DND-41 (cell line): ENCODE measurements around the gene RPS27.
"Not testable (repeated sequence)": the region's sequence is repeated elsewhere in the genome, so short reads cannot be mapped to it uniquely, and the experiment has no call there.

Experiments
- EZH2 ChIP-seq: IDR thresholded peaks from 3 replicates; pipeline ENCODE4 v1.6.1; 2012; ENCODE audit warnings: borderline replicate concordance, low read depth, mild to moderate bottlenecking, moderate library complexity, low read length, inconsistent platforms; ENCODE audit not compliant: severe bottlenecking
- TF ChIP-seq, protein P1 (sequence below): IDR thresholded peaks from 2 replicates; pipeline ENCODE4 v1.5.1; 2012; ENCODE audit warnings: borderline replicate concordance, low read length, moderate library complexity, mild to moderate bottlenecking; ENCODE audit not compliant: poor library complexity, severe bottlenecking; ENCODE audit errors: extremely low read depth

DNA sequence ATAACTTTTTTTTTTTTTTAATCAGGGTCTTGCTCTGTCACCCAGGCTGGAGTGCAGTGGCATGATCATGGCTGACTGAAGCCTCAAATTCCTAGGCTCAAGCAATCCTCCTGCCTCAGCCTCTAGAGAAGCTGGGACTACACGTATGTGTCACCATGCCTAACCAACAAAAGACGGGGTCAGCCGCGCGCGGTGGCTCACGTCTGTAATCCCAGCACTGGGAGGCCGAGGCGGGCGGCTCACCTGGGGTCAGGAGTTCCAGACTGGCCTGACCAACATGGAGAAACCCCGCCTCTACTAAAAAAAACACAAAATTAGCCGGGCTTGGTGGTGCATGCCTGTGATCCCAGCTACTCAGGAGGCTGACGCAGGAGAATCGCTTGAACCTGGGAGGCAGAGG, 22.0 kb downstream of the RPS27 start:
- TF ChIP-seq, protein P1, sequence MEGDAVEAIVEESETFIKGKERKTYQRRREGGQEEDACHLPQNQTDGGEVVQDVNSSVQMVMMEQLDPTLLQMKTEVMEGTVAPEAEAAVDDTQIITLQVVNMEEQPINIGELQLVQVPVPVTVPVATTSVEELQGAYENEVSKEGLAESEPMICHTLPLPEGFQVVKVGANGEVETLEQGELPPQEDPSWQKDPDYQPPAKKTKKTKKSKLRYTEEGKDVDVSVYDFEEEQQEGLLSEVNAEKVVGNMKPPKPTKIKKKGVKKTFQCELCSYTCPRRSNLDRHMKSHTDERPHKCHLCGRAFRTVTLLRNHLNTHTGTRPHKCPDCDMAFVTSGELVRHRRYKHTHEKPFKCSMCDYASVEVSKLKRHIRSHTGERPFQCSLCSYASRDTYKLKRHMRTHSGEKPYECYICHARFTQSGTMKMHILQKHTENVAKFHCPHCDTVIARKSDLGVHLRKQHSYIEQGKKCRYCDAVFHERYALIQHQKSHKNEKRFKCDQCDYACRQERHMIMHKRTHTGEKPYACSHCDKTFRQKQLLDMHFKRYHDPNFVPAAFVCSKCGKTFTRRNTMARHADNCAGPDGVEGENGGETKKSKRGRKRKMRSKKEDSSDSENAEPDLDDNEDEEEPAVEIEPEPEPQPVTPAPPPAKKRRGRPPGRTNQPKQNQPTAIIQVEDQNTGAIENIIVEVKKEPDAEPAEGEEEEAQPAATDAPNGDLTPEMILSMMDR = not testable (repeated sequence)
- not testable (repeated sequence) for TF ChIP-seq EZH2
